ENCODE measurements around the gene LRP1B.
"Not testable (repeated sequence)": the region's sequence is repeated elsewhere in the genome, so short reads cannot be mapped to it uniquely, and the experiment has no call there.

The LRP1B gene

DNA sequence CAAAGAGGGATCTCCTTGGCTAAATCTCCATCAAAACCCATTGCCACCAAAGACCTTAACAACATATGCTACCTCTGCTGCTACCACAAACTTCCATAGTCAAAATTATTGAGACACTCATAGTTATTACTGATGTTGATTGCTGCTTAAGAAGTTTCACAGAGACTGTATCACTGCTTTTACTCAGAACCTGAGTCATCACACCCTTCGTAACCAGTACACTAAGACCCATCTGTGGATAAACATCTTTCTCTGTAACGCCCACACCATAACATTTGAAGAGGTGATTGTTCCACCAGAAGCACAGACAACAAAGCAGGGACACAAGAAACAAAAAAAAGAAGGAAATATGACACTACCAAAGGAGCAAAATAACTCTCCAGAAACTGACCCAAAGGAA, 1563.1 kb downstream of the LRP1B start:
- Histone ChIP-seq H3K27me3 (ENCODE audit: insufficient read depth, low read length) (no peaks in the 10 kb centered on the region), H3K4me1 (ENCODE audit: insufficient read depth, low read length) (no peaks in the 10 kb centered on the region), H3K36me3 (ENCODE audit: insufficient read depth, low read depth, low read length) (no peaks in the 10 kb centered on the region), H3K9me3 (ENCODE audit: insufficient read depth, low read depth, low read length) (no peaks in the 10 kb centered on the region), H3K27ac (ENCODE audit: low read length) (no peak overlapping the region), H3K4me3 (ENCODE audit: low read length) (no peak overlapping the region), H3K9ac (ENCODE audit: low read depth, low read length) (no peak overlapping the region)

DNA sequence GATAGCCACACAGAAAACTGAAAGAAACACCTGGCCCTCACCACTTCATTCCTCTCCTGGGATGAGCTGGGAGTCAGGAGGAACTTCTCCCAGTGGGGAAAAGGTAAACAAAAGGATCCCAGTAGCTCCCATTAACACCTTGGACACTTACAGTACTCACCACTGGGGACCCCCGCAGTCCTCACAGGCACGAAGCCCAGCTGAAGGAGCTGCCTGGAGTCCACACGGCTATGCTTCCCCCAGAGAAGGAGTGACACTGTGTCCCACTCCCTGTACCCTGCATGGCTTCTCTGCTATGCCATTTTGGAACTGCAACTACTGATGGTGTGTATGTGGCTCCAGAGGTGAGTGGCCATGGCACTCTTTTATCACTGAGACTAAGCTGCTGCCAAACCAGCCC, 1565.1 kb downstream of the LRP1B start:
- Histone ChIP-seq H3K9me3 (ENCODE audit: insufficient read depth, low read depth, low read length) (no peaks in the 10 kb centered on the region), H3K4me1 (ENCODE audit: insufficient read depth, low read length) (no peaks in the 10 kb centered on the region), H3K4me3 (ENCODE audit: low read length) (no peak overlapping the region), H3K9ac (ENCODE audit: low read depth, low read length) (no peak overlapping the region), H3K27ac (ENCODE audit: low read length) (no peak overlapping the region), H3K27me3 (ENCODE audit: insufficient read depth, low read length) (no peaks in the 10 kb centered on the region), H3K36me3 (ENCODE audit: insufficient read depth, low read depth, low read length) (no peaks in the 10 kb centered on the region)

DNA sequence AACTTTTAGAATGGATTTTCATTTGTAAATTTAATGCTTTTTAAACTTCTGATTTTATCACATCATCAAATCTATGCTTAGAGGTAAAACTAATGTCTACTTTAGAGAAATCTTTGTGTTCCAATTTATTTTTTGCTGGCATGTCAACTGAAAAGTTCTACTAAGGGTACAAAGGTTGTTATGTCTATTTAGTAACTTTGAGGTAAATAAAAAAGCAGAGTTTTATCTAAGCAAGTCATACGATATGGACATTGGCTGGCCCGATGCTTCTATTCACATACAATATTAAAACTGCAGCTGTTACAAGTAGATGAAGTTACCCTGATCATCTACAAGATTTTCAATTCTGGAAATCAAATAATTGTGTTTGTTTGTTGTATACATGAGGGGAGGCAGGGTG, 1575.1 kb downstream of the LRP1B start:
- Histone ChIP-seq H3K27ac (ENCODE audit: low read length) (no peak overlapping the region), H3K36me3 (ENCODE audit: insufficient read depth, low read depth, low read length) (no peaks in the 10 kb centered on the region), H3K4me1 (ENCODE audit: insufficient read depth, low read length) (no peaks in the 10 kb centered on the region), H3K9me3 (ENCODE audit: insufficient read depth, low read depth, low read length) (no peaks in the 10 kb centered on the region), H3K27me3 (ENCODE audit: insufficient read depth, low read length) (no peaks in the 10 kb centered on the region), H3K9ac (ENCODE audit: low read depth, low read length) (no peak overlapping the region), H3K4me3 (ENCODE audit: low read length) (no peak overlapping the region)

DNA sequence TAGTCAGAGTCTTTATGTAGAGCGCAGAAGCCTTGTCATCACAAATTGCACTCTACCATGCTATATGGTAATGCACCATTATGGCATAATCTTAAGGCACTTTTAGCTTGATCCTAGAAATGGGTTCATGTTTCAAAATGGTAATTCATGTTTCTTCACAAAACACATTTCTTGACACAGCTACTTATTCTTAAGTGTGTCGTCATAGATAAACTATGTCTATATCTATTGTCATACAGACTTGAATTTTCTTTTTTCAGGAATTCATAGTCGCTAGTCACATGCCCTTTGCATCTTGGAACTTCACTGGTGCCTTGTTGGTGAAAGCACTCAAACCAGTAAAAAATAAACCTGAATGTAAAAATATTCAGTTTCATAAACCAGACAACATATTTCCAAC, 1578.2 kb downstream of the LRP1B start:
- no peaks in the 10 kb centered on the region for H3K9me3 ChIP-seq (ENCODE audit: insufficient read depth, low read depth, low read length)
- H3K27me3 ChIP-seq (ENCODE audit: insufficient read depth, low read length): no peaks in the 10 kb centered on the region
- no peaks in the 10 kb centered on the region for H3K4me1 ChIP-seq (ENCODE audit: insufficient read depth, low read length)
- no peak overlapping the region for H3K9ac ChIP-seq (ENCODE audit: low read depth, low read length)
- no peak overlapping the region for H3K27ac ChIP-seq (ENCODE audit: low read length)
- H3K36me3 ChIP-seq (ENCODE audit: insufficient read depth, low read depth, low read length): no peaks in the 10 kb centered on the region
- no peak overlapping the region for H3K4me3 ChIP-seq (ENCODE audit: low read length)

DNA sequence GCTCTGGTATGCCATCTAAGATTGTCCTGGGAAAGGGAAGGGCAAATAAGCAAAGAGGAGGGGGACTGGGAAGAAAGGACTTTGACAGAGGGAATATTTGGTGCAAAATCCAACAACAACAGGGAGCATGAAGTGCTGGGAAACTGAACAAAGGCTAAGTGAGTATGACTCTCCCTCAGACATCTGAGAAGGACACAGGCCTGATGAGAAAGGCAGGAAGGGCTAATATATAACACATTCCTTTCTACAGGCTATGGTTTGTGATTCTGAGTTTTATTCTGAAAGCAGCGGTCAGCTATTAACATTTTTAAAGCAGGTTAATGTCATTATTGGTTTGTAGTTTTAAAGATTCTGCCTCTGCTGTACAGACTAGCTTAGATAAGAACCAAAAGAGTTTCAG, 1579.5 kb downstream of the LRP1B start:
- Histone ChIP-seq H3K4me1 (ENCODE audit: insufficient read depth, low read length) (no peaks in the 10 kb centered on the region), H3K4me3 (ENCODE audit: low read length) (no peak overlapping the region)

DNA sequence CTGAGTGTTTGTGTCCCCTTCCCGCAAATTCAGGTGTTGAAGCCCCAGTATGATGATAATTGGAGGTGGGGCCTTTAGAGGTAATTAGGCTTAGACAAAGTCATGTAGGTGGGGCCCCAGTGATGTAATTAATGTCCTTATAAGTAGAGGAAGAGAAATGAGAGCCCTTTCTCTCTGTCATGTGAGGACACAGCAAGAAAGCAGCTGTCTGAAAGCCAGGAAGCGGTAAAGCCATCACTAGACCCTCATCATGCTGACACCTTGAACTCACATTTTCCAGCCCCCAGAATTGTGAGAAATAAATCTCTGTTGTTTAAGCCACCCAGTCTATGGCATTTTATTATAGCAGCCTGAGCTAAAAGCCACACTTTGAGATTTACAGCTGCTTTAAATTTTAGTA, 1580.0 kb downstream of the LRP1B start:
- H3K4me3 ChIP-seq (ENCODE audit: low read length): no peak overlapping the region
- H3K4me1 ChIP-seq (ENCODE audit: insufficient read depth, low read length): no peaks in the 10 kb centered on the region
- no peak overlapping the region for H3K27ac ChIP-seq (ENCODE audit: low read length)
- no peaks in the 10 kb centered on the region for H3K9me3 ChIP-seq (ENCODE audit: insufficient read depth, low read depth, low read length)
- no peak overlapping the region for H3K9ac ChIP-seq (ENCODE audit: low read depth, low read length)
- H3K27me3 ChIP-seq (ENCODE audit: insufficient read depth, low read length): no peaks in the 10 kb centered on the region
- no peaks in the 10 kb centered on the region for H3K36me3 ChIP-seq (ENCODE audit: insufficient read depth, low read depth, low read length)

More for the DNA sequence above, 1579.5 kb downstream of the LRP1B start:
- no peak overlapping the region for H3K27ac ChIP-seq (ENCODE audit: low read length)
- no peaks in the 10 kb centered on the region for H3K36me3 ChIP-seq (ENCODE audit: insufficient read depth, low read depth, low read length)
- H3K9me3 ChIP-seq (ENCODE audit: insufficient read depth, low read depth, low read length): no peaks in the 10 kb centered on the region
- no peaks in the 10 kb centered on the region for H3K27me3 ChIP-seq (ENCODE audit: insufficient read depth, low read length)
- H3K9ac ChIP-seq (ENCODE audit: low read depth, low read length): no peak overlapping the region

DNA sequence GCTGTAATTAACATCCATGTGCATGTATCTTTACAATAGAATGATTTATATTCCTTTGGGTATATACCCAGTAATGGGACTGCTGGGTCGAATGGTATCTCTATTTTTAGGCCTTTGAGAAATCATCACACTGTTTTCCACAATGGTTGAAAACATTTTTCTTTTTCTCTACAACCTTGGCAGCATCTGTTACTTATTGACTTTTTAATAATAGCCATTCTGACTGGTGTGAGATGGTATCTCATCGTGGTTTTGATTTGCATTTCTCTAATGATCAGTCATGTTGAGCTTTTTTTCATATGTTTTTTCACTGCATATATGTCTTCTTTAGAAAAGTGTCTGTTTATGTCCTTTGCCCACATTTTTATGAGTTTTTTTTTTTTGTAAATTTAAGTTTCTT, 1586.0 kb downstream of the LRP1B start:
- H3K4me1 ChIP-seq (ENCODE audit: insufficient read depth, low read length); H3K27ac ChIP-seq (ENCODE audit: low read length); H3K36me3 ChIP-seq (ENCODE audit: insufficient read depth, low read depth, low read length); H3K4me3 ChIP-seq (ENCODE audit: low read length); H3K9me3 ChIP-seq (ENCODE audit: insufficient read depth, low read depth, low read length); H3K27me3 ChIP-seq (ENCODE audit: insufficient read depth, low read length); H3K9ac ChIP-seq (ENCODE audit: low read depth, low read length): not testable (repeated sequence)

DNA sequence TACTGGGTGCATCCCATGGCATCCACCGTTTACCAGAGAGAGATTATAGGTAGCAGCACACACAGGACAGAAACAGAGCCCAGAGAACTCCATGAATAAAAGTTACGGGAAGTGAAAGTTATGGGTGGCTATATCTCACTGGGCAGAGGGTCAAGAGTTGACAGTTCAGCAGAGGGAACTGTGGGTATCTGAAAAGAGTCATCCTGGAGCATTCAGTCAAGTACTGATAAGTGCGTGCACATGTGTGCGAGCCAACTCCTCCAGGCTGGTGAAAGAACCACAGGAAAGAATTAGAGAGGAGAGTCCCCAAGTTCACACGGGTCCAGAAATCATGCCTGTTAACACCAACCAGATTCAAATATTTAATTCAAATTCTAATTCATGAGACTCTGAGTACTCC, 1588.2 kb downstream of the LRP1B start:
- H3K4me1 ChIP-seq (ENCODE audit: insufficient read depth, low read length): no peaks in the 10 kb centered on the region
- no peaks in the 10 kb centered on the region for H3K36me3 ChIP-seq (ENCODE audit: insufficient read depth, low read depth, low read length)
- H3K27me3 ChIP-seq (ENCODE audit: insufficient read depth, low read length): no peaks in the 10 kb centered on the region
- no peak overlapping the region for H3K9ac ChIP-seq (ENCODE audit: low read depth, low read length)
- H3K9me3 ChIP-seq (ENCODE audit: insufficient read depth, low read depth, low read length): no peaks in the 10 kb centered on the region
- no peak overlapping the region for H3K4me3 ChIP-seq (ENCODE audit: low read length)
- no peak overlapping the region for H3K27ac ChIP-seq (ENCODE audit: low read length)

DNA sequence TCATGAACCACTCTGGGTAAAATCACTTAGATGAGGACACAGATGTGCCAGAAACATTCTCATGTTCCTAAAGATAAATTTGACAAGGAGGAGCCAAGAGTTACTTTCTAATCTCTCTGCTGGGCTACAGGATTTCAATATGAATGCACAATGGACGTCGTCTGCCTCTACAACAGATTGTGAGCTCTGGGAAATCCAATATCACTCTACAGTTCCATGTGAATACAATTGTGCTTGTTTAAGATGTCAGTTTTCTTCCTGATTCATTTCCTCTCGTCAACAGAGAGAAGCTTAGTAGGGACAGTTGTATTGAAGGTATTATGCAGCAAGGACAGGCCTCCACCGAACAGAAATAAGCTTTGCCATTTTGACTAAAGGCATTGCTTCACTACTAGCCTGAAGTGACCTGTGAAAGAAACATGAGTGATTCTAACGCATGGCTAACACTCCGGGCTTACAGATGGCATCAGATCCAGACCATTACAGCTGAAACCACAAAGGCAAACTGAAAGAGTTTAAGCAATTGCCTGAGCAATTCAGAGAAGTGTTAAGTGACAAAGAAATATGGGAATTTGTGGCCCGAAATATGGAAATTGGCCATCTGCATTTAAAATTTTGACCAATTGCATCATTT, 1591.5 kb downstream of the LRP1B start:
- Histone ChIP-seq H3K4me3 (ENCODE audit: low read length) (no peak overlapping the region), H3K4me1 (ENCODE audit: insufficient read depth, low read length) (no peaks in the 10 kb centered on the region), H3K36me3 (ENCODE audit: insufficient read depth, low read depth, low read length) (no peaks in the 10 kb centered on the region), H3K27me3 (ENCODE audit: insufficient read depth, low read length) (no peaks in the 10 kb centered on the region), H3K9ac (ENCODE audit: low read depth, low read length) (no peak overlapping the region), H3K27ac (ENCODE audit: low read length) (no peak overlapping the region), H3K9me3 (ENCODE audit: insufficient read depth, low read depth, low read length) (no peaks in the 10 kb centered on the region)

DNA sequence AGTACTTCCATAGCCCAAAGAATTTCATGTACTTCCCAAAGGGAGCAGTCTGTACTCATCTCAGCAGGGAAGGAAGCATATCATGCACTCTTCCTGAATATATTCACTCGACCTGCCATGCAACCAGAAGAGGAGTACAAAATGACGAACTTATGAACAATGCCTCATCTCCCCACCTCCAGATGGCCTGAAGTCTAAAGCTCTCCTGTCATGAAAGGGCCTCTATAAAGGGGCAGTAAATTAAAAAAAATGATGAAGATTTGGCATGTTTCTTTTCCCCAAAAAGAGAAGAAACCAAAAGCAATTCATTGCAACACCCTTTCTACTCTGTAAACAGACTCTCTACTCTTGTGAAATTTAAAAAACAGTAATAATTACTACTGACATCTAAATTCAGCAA, 1601.1 kb downstream of the LRP1B start:
- Histone ChIP-seq H3K36me3 (ENCODE audit: insufficient read depth, low read depth, low read length) (no peaks in the 10 kb centered on the region), H3K27ac (ENCODE audit: low read length) (no peak overlapping the region)

DNA sequence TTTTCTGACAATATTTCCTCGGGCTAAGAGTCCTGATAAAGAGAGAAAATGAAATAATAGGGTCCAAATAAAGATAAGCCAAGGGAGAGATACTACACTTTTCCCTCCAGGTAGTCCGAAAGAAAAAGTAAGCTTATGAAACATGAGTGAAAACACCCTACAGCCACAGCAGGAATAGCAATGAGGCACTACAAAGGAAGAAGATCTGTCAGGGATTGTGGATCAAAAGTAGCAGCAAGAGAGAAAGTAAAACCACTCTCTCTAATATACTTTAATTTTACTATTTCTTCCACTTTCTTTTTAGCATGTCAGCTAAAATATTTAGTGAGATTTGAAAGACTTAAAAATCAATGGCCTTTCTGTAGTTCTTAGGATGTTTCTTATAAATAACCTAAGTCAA, 1601.8 kb downstream of the LRP1B start:
- no peaks in the 10 kb centered on the region for H3K27me3 ChIP-seq (ENCODE audit: insufficient read depth, low read length)

More for the DNA sequence above, 1601.1 kb downstream of the LRP1B start:
- Histone ChIP-seq H3K9me3 (ENCODE audit: insufficient read depth, low read depth, low read length) (no peaks in the 10 kb centered on the region), H3K9ac (ENCODE audit: low read depth, low read length) (no peak overlapping the region), H3K4me3 (ENCODE audit: low read length) (no peak overlapping the region), H3K4me1 (ENCODE audit: insufficient read depth, low read length) (no peaks in the 10 kb centered on the region), H3K27me3 (ENCODE audit: insufficient read depth, low read length) (no peaks in the 10 kb centered on the region)

DNA sequence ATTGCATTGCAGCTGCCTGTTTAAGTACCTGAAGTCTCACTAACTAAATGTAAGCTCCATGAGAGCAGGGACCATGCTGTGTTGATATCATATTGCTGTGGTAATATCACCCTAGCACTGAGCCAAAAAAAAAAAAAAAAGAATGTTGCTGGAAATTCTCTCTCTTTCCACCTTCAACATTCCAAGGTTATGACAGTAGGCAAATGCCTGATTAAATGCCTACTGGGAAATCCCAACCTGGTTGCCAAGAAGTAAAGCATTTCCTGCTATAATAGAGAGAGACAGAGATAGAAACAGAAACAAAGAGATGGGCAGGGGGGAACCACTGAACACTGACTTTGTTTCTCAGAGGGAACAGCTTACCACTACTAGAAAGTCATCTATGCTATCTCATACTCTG, 1604.2 kb downstream of the LRP1B start:
- Histone ChIP-seq H3K9ac (ENCODE audit: low read depth, low read length) (no peak overlapping the region), H3K36me3 (ENCODE audit: insufficient read depth, low read depth, low read length) (no peaks in the 10 kb centered on the region), H3K27me3 (ENCODE audit: insufficient read depth, low read length) (no peaks in the 10 kb centered on the region), H3K4me1 (ENCODE audit: insufficient read depth, low read length) (no peaks in the 10 kb centered on the region), H3K27ac (ENCODE audit: low read length) (no peak overlapping the region), H3K9me3 (ENCODE audit: insufficient read depth, low read depth, low read length) (no peaks in the 10 kb centered on the region), H3K4me3 (ENCODE audit: low read length) (no peak overlapping the region)

More for the DNA sequence above, 1601.8 kb downstream of the LRP1B start:
- no peak overlapping the region for H3K27ac ChIP-seq (ENCODE audit: low read length)
- H3K4me1 ChIP-seq (ENCODE audit: insufficient read depth, low read length): no peaks in the 10 kb centered on the region
- H3K9me3 ChIP-seq (ENCODE audit: insufficient read depth, low read depth, low read length): no peaks in the 10 kb centered on the region
- no peaks in the 10 kb centered on the region for H3K36me3 ChIP-seq (ENCODE audit: insufficient read depth, low read depth, low read length)
- H3K4me3 ChIP-seq (ENCODE audit: low read length): no peak overlapping the region
- H3K9ac ChIP-seq (ENCODE audit: low read depth, low read length): no peak overlapping the region
